HEK293 (cell line): Measurements from ENCODE around the gene LCOR.

Experiments used
- CTCF ChIA-PET: fragments of 350-600 bp; formaldehyde crosslinking; extraction: SDS; loops from one replicate; lab custom pipeline; 2021; ENCODE audit warnings: antibody characterized with exemption; lab: Yijun Ruan, JAX
- POLR2A ChIA-PET: fragments of 300-600 bp; formaldehyde crosslinking; extraction: SDS; loops from one replicate; lab custom pipeline; 2020; ENCODE audit warnings: antibody characterized with exemption, inconsistent platforms; lab: Yijun Ruan, JAX
- H3K27ac ChIP-seq: fragments of 200-500 bp; sonication (Bioruptor generic); 2 replicates; pipeline ENCODE4 v1.5.1; 2014; ENCODE audit warnings: low read depth, low read length, control low read depth, inconsistent platforms; ENCODE audit errors: extremely low read depth
- H3K36me3 ChIP-seq, 2 experiments: fragments of 200-500 bp in 1 of 2; sonication (Bioruptor generic) in 1 of 2; 1 replicate in 1 of 2; 2 replicates in 1 of 2; pipeline ENCODE4 v1.5.1; 2014 to 2017; ENCODE audit warnings: inconsistent platforms in 2 of 2, low read length in 2 of 2; ENCODE audit not compliant: control insufficient read depth in 2 of 2, insufficient read depth in 1 of 2
- H3K4me1 ChIP-seq: fragments of 200-500 bp; sonication (Bioruptor generic); 2 replicates; pipeline ENCODE4 v1.5.1; 2014; ENCODE audit warnings: mild to moderate bottlenecking, low read length, inconsistent platforms; ENCODE audit not compliant: control insufficient read depth, insufficient read depth
- H3K4me3 ChIP-seq: 2 replicates; pipeline ENCODE4 v1.5.1; 2011; ENCODE audit warnings: low read depth, mild to moderate bottlenecking, control low read depth, low read length, moderate library complexity
- H3K9me3 ChIP-seq: fragments of 200-500 bp; sonication (Bioruptor generic); 2 replicates; pipeline ENCODE4 v1.5.1; 2014; ENCODE audit warnings: low read depth, low read length, inconsistent platforms; ENCODE audit not compliant: control insufficient read depth, insufficient read depth
- AEBP2 ChIP-seq: fragments of 450-650 bp; formaldehyde crosslinking; IDR thresholded peaks from 2 replicates; pipeline ENCODE4 v1.5.1; 2016; ENCODE audit warnings: missing biosample characterization, missing genetic modification characterization, borderline replicate concordance
- GLIS1 ChIP-seq: fragments of 450-650 bp; formaldehyde crosslinking; IDR thresholded peaks from 2 replicates; pipeline ENCODE4 v1.5.1; 2016; ENCODE audit warnings: missing biosample characterization, missing genetic modification characterization
- MZF1 ChIP-seq: fragments of 450-650 bp; formaldehyde crosslinking; IDR thresholded peaks from 2 replicates; pipeline ENCODE4 v1.5.1; 2017; ENCODE audit warnings: missing biosample characterization, missing genetic modification characterization, borderline replicate concordance
- OVOL3 ChIP-seq: fragments of 450-650 bp; formaldehyde crosslinking; IDR thresholded peaks from 2 replicates; pipeline ENCODE4 v1.5.1; 2016; ENCODE audit warnings: missing biosample characterization, missing genetic modification characterization
- RBAK ChIP-seq: fragments of 450-650 bp; formaldehyde crosslinking; IDR thresholded peaks from 2 replicates; pipeline ENCODE4 v1.5.1; 2016; ENCODE audit warnings: missing biosample characterization, missing genetic modification characterization
- SCRT2 ChIP-seq: fragments of 450-650 bp; formaldehyde crosslinking; IDR thresholded peaks from 2 replicates; pipeline ENCODE4 v1.5.1; 2016; ENCODE audit warnings: missing biosample characterization, missing genetic modification characterization
- ZBTB6 ChIP-seq: fragments of 450-650 bp; formaldehyde crosslinking; IDR thresholded peaks from 2 replicates; pipeline ENCODE4 v1.5.1; 2017; ENCODE audit warnings: missing biosample characterization, missing genetic modification characterization
- ZNF2 ChIP-seq: fragments of 450-650 bp; formaldehyde crosslinking; IDR thresholded peaks from 2 replicates; pipeline ENCODE4 v1.5.1; 2016; ENCODE audit warnings: missing biosample characterization, missing genetic modification characterization
- ZNF211 ChIP-seq: fragments of 450-650 bp; formaldehyde crosslinking; IDR thresholded peaks from 2 replicates; pipeline ENCODE4 v1.5.1; 2016; ENCODE audit warnings: low read depth, missing biosample characterization, missing genetic modification characterization
- ZNF488 ChIP-seq: fragments of 450-650 bp; formaldehyde crosslinking; IDR thresholded peaks from 2 replicates; pipeline ENCODE4 v1.5.1; 2016; ENCODE audit warnings: missing biosample characterization, missing genetic modification characterization
- ZNF561 ChIP-seq: fragments of 450-650 bp; IDR thresholded peaks from 2 replicates; pipeline ENCODE4 v1.5.1; 2018; ENCODE audit warnings: missing biosample characterization, missing genetic modification characterization, borderline replicate concordance
- ZNF571 ChIP-seq: fragments of 450-650 bp; formaldehyde crosslinking; IDR thresholded peaks from 2 replicates; pipeline ENCODE4 v1.5.0; 2017; ENCODE audit warnings: missing biosample characterization, missing genetic modification characterization
- ZNF626 ChIP-seq: fragments of 450-650 bp; sonication (Bioruptor Pico); formaldehyde crosslinking; IDR thresholded peaks from 2 replicates; pipeline ENCODE4 v1.5.1; 2018; ENCODE audit warnings: missing biosample characterization, missing genetic modification characterization, inconsistent platforms
- ZNF670 ChIP-seq: fragments of 450-650 bp; formaldehyde crosslinking; IDR thresholded peaks from 2 replicates; pipeline ENCODE4 v1.5.1; 2016; ENCODE audit warnings: missing biosample characterization, missing genetic modification characterization, low read depth
- ZNF677 ChIP-seq: fragments of 450-650 bp; IDR thresholded peaks from 2 replicates; pipeline ENCODE4 v1.5.0; 2018; ENCODE audit warnings: missing biosample characterization, mild to moderate bottlenecking, missing genetic modification characterization, moderate library complexity

The LCOR gene

GRCh38 chr10:96843823-96844222 lies 11.7 kb downstream of the LCOR start:
- Histone ChIP-seq H3K4me1 (peaks cover 13% of the 10 kb centered on the region; the same call in 1 of the 2 replicates), H3K9me3 (no peaks in the 10 kb centered on the region), H3K27ac (no peak overlapping the region), H3K4me3 (no peak overlapping the region), H3K36me3 (no peaks in the 10 kb centered on the region; a peak in 1 of 3 replicates)
- ChIA-PET CTCF (no interaction called here), POLR2A (interaction anchor here (1.5 kb wide), 1 partner anchor 11 kb away, joined by 5 read pairs; the partner anchor contains the start of gene LCOR)
- TF ChIP-seq ZNF2 (no peak), ZNF561 (tag by site-specific recombination) (no peak)

GRCh38 chr10:96846395-96846794 lies 14.3 kb downstream of the LCOR start:
- CTCF ChIA-PET = interaction anchor here (0.7 kb wide), 1 partner anchor 11 kb away, joined by 3 read pairs; no protein-coding TSS in a partner anchor

GRCh38 chr10:96846926-96847325 lies 14.8 kb downstream of the LCOR start:
- Histone ChIP-seq H3K9me3 (no peaks in the 10 kb centered on the region), H3K4me3 (no peak overlapping the region), H3K4me1 (0 out of 2 replicates have a peak, but pooled peaks cover 2% of the 10 kb centered on the region), H3K27ac (no peak overlapping the region), H3K36me3 (peaks cover 0 to 6% of the 10 kb centered on the region in 2 experiments; a peak in 2 of 3 replicates)
- ChIA-PET CTCF (interaction anchor here (0.6 to 0.7 kb wide), 3 partner anchors 11 to 190 kb away, joined by 3 read pairs; no protein-coding TSS in a partner anchor), POLR2A (no interaction called here)
- no peak for TF ChIP-seq SCRT2 (tag by site-specific recombination)
- peak; percentile 83 for TF ChIP-seq GLIS1 (tag by site-specific recombination)
- peak; percentile 63; the same call in 1 of the 2 replicates for TF ChIP-seq ZBTB6

More at GRCh38 chr10:96846395-96846794, 14.3 kb downstream of the LCOR start:
- Histone ChIP-seq H3K27ac (no peak overlapping the region), H3K9me3 (no peaks in the 10 kb centered on the region), H3K36me3 (peaks cover 0 to 6% of the 10 kb centered on the region in 2 experiments; a peak in 2 of 3 replicates), H3K4me3 (no peak overlapping the region), H3K4me1 (0 out of 2 replicates have a peak, but pooled peaks cover 2% of the 10 kb centered on the region)
- POLR2A ChIA-PET = no interaction called here
- TF ChIP-seq ZNF488 (tag by site-specific recombination) = no peak
- no peak for TF ChIP-seq OVOL3 (tag by site-specific recombination)
- no peak for TF ChIP-seq RBAK (tag by site-specific recombination)
- no peak for TF ChIP-seq ZNF211 (tag by site-specific recombination)
- TF ChIP-seq MZF1 (tag by site-specific recombination) = no peak
- no peak for TF ChIP-seq ZNF571 (tag by site-specific recombination)
- no peak for TF ChIP-seq AEBP2 (tag by site-specific recombination)
- no peak for TF ChIP-seq ZNF677 (tag by site-specific recombination)
- no peak for TF ChIP-seq ZNF626 (tag by site-specific recombination)
- TF ChIP-seq ZNF670 (tag by site-specific recombination) = no peak
- no peak for TF ChIP-seq ZBTB6
